Loucy (cell line): ENCODE measurements around the gene ZCCHC14.

Experiments
- H2AFZ ChIP-seq: fragments of 200-600 bp; sonication (generic); 2 replicates; pipeline ENCODE4 v1.6.0; 2016; ENCODE audit warnings: antibody characterized with exemption, mild to moderate bottlenecking, low read length, moderate library complexity
- H3F3A ChIP-seq: fragments of 200-600 bp; 2 replicates; pipeline ENCODE4 v1.6.0; 2016; ENCODE audit warnings: antibody characterized with exemption, low read depth, mild to moderate bottlenecking
- H3K27me3 ChIP-seq: fragments of 200-600 bp; sonication (generic); 2 replicates; pipeline ENCODE4 v1.6.1; 2014; ENCODE audit warnings: low read length, mild to moderate bottlenecking; ENCODE audit not compliant: insufficient read depth, poor library complexity, severe bottlenecking
- H3K36me3 ChIP-seq: fragments of 200-600 bp; sonication (generic); 2 replicates; pipeline ENCODE4 v1.6.1; 2016; ENCODE audit warnings: low read length; ENCODE audit not compliant: insufficient read depth
- H3K4me1 ChIP-seq: fragments of 200-600 bp; sonication (generic); 2 replicates; pipeline ENCODE4 v1.5.1; 2014; ENCODE audit warnings: low read length, mild to moderate bottlenecking; ENCODE audit not compliant: insufficient read depth, poor library complexity, severe bottlenecking
- H3K4me2 ChIP-seq: fragments of 200-600 bp; sonication (generic); 2 replicates; pipeline ENCODE4 v1.6.0; 2014; ENCODE audit warnings: antibody characterized with exemption, low read length, low read depth, mild to moderate bottlenecking; ENCODE audit not compliant: poor library complexity, severe bottlenecking
- H3K4me3 ChIP-seq: fragments of 200-600 bp; sonication (generic); 2 replicates; pipeline ENCODE4 v1.5.1; 2014; ENCODE audit warnings: low read length, mild to moderate bottlenecking, mixed read lengths; ENCODE audit not compliant: poor library complexity, severe bottlenecking
- H3K79me2 ChIP-seq: fragments of 200-600 bp; sonication (generic); 2 replicates; pipeline ENCODE4 v1.6.1; 2014; ENCODE audit warnings: low read length; ENCODE audit not compliant: insufficient read depth
- H3K9ac ChIP-seq: fragments of 200-600 bp; sonication (generic); 2 replicates; pipeline ENCODE4 v1.6.0; 2014; ENCODE audit warnings: mild to moderate bottlenecking, low read depth, low read length, moderate library complexity; ENCODE audit not compliant: poor library complexity, severe bottlenecking
- H3K9me2 ChIP-seq: fragments of 200-600 bp; sonication (generic); replicated peaks from 2 replicates; pipeline ENCODE4 v1.6.1; 2016; ENCODE audit warnings: low read depth, low read length, mixed read lengths
- H3K9me3 ChIP-seq: fragments of 200-600 bp; sonication (generic); 2 replicates; pipeline ENCODE4 v1.6.1; 2014; ENCODE audit warnings: mild to moderate bottlenecking, antibody characterized with exemption, low read length, low read depth; ENCODE audit not compliant: insufficient read depth
- H4K20me1 ChIP-seq: fragments of 200-600 bp; sonication (generic); 2 replicates; pipeline ENCODE4 v1.6.0; 2014; ENCODE audit warnings: antibody characterized with exemption, low read length, mild to moderate bottlenecking; ENCODE audit not compliant: insufficient read depth, poor library complexity, severe bottlenecking
- EZH2phosphoT487 ChIP-seq: fragments of 200-600 bp; IDR thresholded peaks from 2 replicates; pipeline ENCODE4 v1.6.1; 2018; ENCODE audit warnings: antibody characterized with exemption, mild to moderate bottlenecking, moderate library complexity, borderline replicate concordance
- TF ChIP-seq, protein P1 (sequence below): fragments of 200-600 bp; sonication (generic); conservative IDR thresholded peaks from 2 replicates; pipeline ENCODE4 v1.5.1; 2014; ENCODE audit warnings: mild to moderate bottlenecking, antibody characterized with exemption, low read length

The ZCCHC14 gene

DNA sequence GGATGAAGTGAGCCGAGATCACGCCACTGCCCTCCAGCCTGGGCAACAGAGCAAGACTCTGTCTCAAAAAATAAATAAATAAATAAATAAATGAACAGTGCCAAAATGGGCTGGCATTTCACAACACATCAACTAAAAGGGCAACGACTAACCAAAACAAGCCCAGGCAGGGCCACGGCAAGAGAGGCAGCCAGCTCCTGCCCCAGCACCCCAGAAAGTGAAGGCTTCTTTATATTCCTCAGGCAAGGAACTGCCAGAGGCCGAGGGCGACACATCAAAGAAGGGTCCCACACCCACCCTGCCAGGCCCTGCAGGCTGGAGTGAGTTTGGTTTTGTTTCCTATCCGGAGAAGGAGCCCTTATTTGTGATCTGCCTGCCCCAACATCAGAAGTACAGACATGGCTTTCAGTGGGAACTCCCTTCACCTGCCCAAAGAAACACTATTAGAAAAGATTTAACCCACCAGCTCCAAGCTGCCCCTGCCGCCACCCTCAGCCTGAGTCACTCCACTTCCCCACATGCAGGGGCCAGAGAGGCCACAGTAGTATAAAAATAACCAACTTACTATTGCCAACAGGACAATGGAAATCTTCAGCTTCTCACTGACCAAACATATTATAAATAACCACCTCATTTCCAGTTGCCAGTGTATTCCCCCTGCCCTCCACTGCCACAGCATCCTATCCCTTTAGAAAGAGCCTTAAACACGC is 117.2 kb downstream of the ZCCHC14 start:
- no peak overlapping the region for H2AFZ ChIP-seq
- H4K20me1 ChIP-seq = peaks cover 5% of the 10 kb centered on the region
- H3F3A ChIP-seq = no peaks in the 10 kb centered on the region
- H3K36me3 ChIP-seq = no peaks in the 10 kb centered on the region
- no peak overlapping the region for H3K4me3 ChIP-seq
- H3K4me1 ChIP-seq = peaks cover 9% of the 10 kb centered on the region
- H3K9ac ChIP-seq = no peak overlapping the region
- H3K4me2 ChIP-seq = no peak overlapping the region
- no peaks in the 10 kb centered on the region for H3K9me2 ChIP-seq
- H3K27me3 ChIP-seq = no peaks in the 10 kb centered on the region
- TF ChIP-seq EZH2phosphoT487 = no peak
- TF ChIP-seq, protein P1, sequence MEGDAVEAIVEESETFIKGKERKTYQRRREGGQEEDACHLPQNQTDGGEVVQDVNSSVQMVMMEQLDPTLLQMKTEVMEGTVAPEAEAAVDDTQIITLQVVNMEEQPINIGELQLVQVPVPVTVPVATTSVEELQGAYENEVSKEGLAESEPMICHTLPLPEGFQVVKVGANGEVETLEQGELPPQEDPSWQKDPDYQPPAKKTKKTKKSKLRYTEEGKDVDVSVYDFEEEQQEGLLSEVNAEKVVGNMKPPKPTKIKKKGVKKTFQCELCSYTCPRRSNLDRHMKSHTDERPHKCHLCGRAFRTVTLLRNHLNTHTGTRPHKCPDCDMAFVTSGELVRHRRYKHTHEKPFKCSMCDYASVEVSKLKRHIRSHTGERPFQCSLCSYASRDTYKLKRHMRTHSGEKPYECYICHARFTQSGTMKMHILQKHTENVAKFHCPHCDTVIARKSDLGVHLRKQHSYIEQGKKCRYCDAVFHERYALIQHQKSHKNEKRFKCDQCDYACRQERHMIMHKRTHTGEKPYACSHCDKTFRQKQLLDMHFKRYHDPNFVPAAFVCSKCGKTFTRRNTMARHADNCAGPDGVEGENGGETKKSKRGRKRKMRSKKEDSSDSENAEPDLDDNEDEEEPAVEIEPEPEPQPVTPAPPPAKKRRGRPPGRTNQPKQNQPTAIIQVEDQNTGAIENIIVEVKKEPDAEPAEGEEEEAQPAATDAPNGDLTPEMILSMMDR = no peak
- no peaks in the 10 kb centered on the region for H3K9me3 ChIP-seq
- peaks cover 73% of the 10 kb centered on the region for H3K79me2 ChIP-seq

DNA sequence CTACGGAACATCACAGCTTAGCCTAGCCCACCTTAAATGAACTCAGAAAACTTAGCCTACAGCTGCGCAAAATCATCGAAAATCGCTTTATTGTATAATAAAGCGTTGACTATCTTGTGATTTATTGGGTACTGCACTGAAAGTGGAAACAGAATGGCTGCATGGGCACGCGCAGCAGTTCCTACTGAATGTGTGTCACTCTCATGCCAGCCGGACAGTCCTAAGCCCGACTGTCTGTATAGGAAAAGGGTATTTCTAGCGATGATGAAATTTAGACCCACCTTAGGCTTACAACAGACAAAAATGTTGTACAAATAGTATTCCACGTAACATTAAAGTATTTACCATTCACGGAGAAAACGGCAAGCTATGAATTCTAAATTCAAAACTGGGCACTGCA is 118.5 kb downstream of the ZCCHC14 start:
- H3F3A ChIP-seq = no peaks in the 10 kb centered on the region
- no peak overlapping the region for H3K4me3 ChIP-seq
- H3K9me3 ChIP-seq = no peaks in the 10 kb centered on the region
- no peaks in the 10 kb centered on the region for H3K27me3 ChIP-seq
- peaks cover 70% of the 10 kb centered on the region for H3K79me2 ChIP-seq
- H4K20me1 ChIP-seq = peaks cover 5% of the 10 kb centered on the region
- H3K4me2 ChIP-seq = no peak overlapping the region
- no peak overlapping the region for H2AFZ ChIP-seq
- peaks cover 6% of the 10 kb centered on the region for H3K4me1 ChIP-seq
- no peak for TF ChIP-seq EZH2phosphoT487
- TF ChIP-seq, protein P1 = no peak
- H3K9me2 ChIP-seq = no peaks in the 10 kb centered on the region
- H3K9ac ChIP-seq = no peak overlapping the region
- no peaks in the 10 kb centered on the region for H3K36me3 ChIP-seq

DNA sequence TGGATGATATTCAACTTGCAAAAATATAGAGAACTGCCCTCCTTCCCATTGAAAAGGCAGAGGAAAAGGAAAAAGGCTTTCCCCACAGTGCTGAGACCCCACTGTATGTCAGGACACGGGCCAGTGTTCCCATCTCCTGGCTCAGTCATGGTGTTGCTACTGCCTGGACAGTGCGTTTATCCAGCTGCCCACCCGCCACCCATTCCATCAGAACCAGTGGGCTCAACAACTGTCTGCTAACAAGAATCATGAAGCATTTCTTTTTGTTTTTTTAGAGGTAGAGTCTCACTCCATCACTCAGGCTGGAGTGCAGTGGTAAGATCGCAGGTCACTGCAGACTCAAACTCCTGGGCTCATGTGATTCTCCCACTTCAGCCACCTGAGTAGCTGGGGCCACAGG is 120.5 kb downstream of the ZCCHC14 start:
- no peak overlapping the region for H2AFZ ChIP-seq
- H3K9ac ChIP-seq = no peak overlapping the region
- H4K20me1 ChIP-seq = peaks cover 5% of the 10 kb centered on the region
- no peak overlapping the region for H3K4me3 ChIP-seq
- H3K4me1 ChIP-seq = peaks cover 14% of the 10 kb centered on the region
- H3K36me3 ChIP-seq = no peaks in the 10 kb centered on the region
- H3F3A ChIP-seq = no peaks in the 10 kb centered on the region
- TF ChIP-seq, protein P1 = no peak
- TF ChIP-seq EZH2phosphoT487 = no peak
- peaks cover 69% of the 10 kb centered on the region for H3K79me2 ChIP-seq
- no peaks in the 10 kb centered on the region for H3K9me3 ChIP-seq
- H3K27me3 ChIP-seq = no peaks in the 10 kb centered on the region
- no peak overlapping the region for H3K4me2 ChIP-seq
- no peaks in the 10 kb centered on the region for H3K9me2 ChIP-seq
